SHP77 treated with DMSO at 0.1 percent for 48 hours (cell line): Measurements from ENCODE around the gene RBM33.
"Not testable (repeated sequence)": the region's sequence is repeated elsewhere in the genome, so short reads cannot be mapped to it uniquely, and the experiment has no call there.

Experiments
- DNase-seq: peaks from one replicate; lab custom pipeline; 2025; lab: John Stamatoyannopoulos, UW

RBM33 gene

GRCh38 chr7:155662343-155663043, 18.0 kb downstream of the RBM33 start:
- DNase-seq = no peak

- DNase-seq = no peak
Observed at GRCh38 chr7:155663937-155664336, 19.5 kb downstream of the RBM33 start.

- DNase-seq = no peak
Observed at GRCh38 chr7:155665079-155665956, 20.9 kb downstream of the RBM33 start.

GRCh38 chr7:155665957-155666287, 21.5 kb downstream of the RBM33 start:
- DNase-seq = no peak

DNA sequence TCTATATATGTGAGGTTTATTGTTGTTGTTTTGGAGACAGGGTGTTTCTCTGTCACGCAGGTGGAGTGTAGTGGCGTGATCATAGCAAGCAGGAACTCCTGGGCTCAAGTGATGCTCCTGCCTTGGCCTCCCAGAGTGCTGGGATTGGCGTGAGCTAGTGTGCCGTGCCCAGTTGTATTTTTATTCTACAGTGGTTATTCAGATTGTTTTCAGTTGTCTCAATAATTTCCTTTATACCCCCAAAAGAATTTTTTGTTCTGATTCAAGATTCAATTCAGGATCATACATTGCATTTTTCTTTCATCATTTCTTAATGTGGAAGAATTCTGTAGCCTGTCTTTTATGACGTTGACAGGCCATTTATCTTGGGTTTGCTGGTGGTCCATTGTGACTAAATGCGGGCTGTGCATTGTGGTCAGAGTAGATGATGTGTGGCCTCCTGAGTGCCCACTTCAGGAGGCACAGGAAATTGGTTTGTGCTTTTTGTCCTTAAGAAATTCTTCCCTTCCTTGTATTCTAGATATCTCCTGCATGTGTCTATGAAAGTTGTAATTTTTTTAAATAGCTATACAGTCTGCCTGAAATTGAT, 22.9 kb downstream of the RBM33 start:
- no peak for DNase-seq

GRCh38 chr7:155669717-155670505, 25.4 kb downstream of the RBM33 start:
- DNase-seq = no peak

GRCh38 chr7:155670521-155670920, 26.1 kb downstream of the RBM33 start:
- DNase-seq = no peak

GRCh38 chr7:155674556-155674955, 30.1 kb downstream of the RBM33 start:
- DNase-seq = no peak

DNA sequence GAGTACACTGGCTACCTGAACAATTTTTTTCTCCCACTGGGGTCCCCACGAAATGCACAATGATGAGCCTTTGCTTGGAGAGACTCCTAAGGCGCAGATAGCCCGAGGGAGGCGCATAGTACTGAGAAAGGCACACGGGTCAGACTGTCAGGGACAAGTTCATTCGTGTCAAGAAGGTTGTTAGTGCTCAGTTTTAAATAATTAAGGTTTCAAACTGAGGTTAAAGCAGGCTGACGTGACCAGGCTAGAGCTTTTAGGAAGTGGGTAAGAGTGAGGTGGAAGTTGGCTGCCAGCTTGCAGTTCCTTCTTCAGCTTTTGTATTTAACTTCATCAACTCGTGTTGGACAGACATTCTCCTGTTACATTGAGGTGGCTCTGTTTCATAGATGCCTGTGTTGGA, 31.6 kb downstream of the RBM33 start:
- DNase-seq = no peak

- no peak for DNase-seq
Observed at GRCh38 chr7:155677688-155678087, 33.2 kb downstream of the RBM33 start.

DNA sequence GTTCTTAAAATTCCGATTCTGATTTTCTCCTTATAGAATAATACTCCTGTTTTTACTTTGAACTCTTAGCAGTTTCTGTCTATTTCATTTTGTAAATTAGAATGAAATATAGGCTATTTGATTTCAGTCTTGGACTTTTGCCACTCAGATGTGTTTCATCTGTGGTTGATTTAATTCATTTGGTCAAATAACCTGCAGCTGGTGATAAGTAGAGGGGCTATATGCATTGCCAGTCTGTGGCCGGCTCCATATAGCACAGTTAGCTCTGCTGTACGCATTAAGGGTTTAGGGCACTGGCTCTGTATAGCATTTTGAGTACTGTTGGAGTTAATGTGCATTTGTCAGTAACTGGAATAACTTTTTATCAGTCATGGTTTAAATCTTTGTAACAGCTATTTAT, 35.7 kb downstream of the RBM33 start:
- no peak for DNase-seq

DNA sequence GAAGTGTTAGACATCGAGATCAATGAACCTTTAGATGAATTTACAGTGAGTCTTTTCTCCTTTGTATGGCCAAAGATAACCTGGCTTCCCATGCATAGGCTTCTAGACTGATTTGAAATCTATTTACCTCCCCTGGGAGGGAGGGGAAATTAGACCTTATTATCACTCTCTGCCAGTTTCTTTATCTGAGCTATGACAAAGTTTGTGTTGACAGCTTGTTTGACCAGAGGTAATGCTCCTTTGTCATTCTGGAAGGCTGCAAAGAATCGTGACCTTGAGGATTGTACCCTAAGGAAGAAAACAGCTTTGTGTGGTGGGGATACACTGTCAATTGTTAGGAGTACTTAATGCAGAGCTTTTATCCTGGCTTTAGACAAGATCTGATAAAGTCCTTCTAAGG, 36.4 kb downstream of the RBM33 start:
- DNase-seq = no peak

DNA sequence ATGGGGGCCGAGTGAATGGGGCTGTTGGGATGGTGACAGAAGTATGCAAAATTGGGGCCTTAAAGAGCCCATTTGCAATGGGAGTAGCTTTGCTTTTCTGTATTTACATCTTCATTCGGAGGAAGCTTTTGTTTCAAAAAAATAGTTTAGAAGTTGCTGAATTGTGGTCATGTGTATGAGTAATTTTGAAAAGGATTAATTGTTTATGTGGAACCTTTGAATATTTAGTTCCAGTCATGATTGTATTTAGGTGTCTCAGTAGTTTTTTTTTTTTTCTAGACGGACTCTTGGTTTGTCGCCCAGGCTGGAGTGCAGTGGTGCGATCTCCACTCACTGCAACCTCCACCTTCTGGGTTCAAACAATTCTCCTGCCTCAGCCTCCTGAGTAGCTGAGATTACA, 37.2 kb downstream of the RBM33 start:
- no peak for DNase-seq

- no peak for DNase-seq
Observed at GRCh38 chr7:155682484-155682883, 38.0 kb downstream of the RBM33 start.

GRCh38 chr7:155683098-155683497, 38.6 kb downstream of the RBM33 start:
- DNase-seq = no peak

GRCh38 chr7:155683714-155684113, 39.3 kb downstream of the RBM33 start:
- no peak for DNase-seq

DNA sequence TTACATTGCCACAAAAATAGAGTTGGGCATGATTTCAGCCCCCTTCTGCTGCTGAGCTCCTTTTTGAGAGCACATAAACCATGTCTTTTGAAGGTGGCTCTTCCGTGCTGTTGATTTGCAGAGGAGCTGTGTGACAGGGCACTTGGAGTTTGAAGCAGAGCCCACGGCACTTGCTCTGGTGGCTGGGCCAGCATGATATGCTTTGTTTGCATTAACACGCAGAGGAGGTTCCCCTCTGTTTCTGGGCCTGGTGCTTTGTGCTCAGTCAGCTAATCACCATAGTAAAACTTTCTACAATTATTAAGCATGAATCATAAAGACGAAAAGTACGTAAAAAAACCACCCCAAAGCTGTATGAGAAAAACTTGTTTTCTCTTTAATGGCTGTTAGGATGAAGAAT, 40.1 kb downstream of the RBM33 start:
- no peak for DNase-seq

- DNase-seq = no peak
Observed at GRCh38 chr7:155685070-155685790, 40.8 kb downstream of the RBM33 start.

DNA sequence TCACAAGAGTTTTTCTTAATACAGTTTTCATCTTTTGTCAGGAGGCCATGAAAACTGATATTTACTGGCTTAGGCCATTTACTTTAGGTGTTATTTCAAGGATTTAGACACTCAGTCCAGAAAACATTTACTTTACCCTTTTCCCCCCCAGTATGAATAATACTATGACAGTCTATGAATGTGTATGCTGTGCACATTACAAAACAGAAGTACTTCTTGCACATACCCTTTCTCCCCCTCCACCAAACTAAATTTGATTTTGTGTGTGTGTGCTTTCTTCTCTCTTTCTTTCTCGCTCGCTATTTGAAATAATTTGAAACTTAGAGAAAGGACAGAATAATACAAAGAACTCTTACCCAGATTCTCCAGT, 41.3 kb downstream of the RBM33 start:
- DNase-seq = no peak

- not testable (repeated sequence) for DNase-seq
Observed at GRCh38 chr7:155686620-155687324, 42.3 kb downstream of the RBM33 start.

DNA sequence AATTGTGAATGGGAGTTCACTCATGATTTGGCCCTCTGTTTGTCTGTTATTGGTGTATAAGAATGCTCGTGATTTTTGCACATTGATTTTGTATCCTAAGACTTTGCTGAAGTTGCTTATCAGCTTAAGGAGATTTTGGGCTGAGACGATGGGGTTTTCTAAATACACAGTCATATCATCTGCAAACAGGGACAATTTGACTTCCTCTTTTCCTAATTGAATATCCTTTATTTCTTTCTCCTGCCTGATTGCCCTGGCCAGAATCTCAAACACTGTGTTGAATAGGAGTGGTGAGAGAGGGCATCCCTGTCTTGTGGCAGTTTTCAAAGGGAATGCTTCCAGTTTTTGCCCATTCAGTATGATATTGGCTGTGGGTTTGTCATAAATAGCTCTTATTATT, 43.8 kb downstream of the RBM33 start:
- not testable (repeated sequence) for DNase-seq
